Activated naive CD8-positive, alpha-beta T cell (primary cell): ENCODE data around the gene FBXW9.
"Not testable (repeated sequence)": the region's sequence is repeated elsewhere in the genome, so short reads cannot be mapped to it uniquely, and the experiment has no call there.

Experiments used
- H3K27ac Mint-ChIP-seq: one replicate; pipeline ENCODE4 v1.8.0; 2021; ENCODE audit warnings: mixed read lengths
- H3K27me3 Mint-ChIP-seq: one replicate; pipeline ENCODE4 v1.8.0; 2021; ENCODE audit warnings: mixed read lengths
- H3K36me3 Mint-ChIP-seq: one replicate; pipeline ENCODE4 v1.8.0; 2021; ENCODE audit warnings: mixed read lengths
- H3K4me1 Mint-ChIP-seq: one replicate; pipeline ENCODE4 v1.8.0; 2021; ENCODE audit warnings: low read depth, mixed read lengths
- H3K4me3 Mint-ChIP-seq: one replicate; pipeline ENCODE4 v1.8.0; 2021; ENCODE audit warnings: mild to moderate bottlenecking, mixed read lengths
- H3K9me3 Mint-ChIP-seq: one replicate; pipeline ENCODE4 v1.8.0; 2021; ENCODE audit warnings: low read depth, mixed read lengths

The FBXW9 gene

DNA sequence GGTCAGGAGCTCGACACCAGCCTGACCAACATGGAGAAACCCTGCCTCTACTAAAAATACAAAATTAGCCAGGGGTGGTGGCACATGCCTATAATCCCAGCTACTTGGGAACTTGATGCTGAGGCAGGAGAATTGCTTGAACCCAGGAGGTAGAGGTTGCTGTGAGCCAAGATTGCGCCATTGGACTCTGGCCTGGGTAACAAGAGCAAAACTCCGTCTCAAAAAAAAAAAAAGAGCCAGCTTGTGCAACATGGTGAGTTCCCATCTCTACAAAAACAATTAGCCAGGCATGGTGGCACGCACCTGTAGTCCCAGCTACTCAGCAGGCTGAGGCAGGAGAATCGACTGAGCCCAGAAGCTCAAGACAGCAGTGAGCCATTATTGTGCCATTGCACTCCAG is 18.4 kb downstream of the FBXW9 start:
- not testable (repeated sequence) for H3K4me3 Mint-ChIP-seq, H3K27me3 Mint-ChIP-seq, H3K27ac Mint-ChIP-seq, H3K36me3 Mint-ChIP-seq, H3K9me3 Mint-ChIP-seq
- H3K4me1 Mint-ChIP-seq: peaks cover 28% of the 10 kb centered on the region

GRCh38 chr19:12676928-12677327 is 19.5 kb downstream of the FBXW9 start:
- Mint-ChIP-seq H3K27ac (peak overlapping the region; percentile 41), H3K4me3 (no peak overlapping the region), H3K4me1 (peaks cover 30% of the 10 kb centered on the region), H3K27me3 (no peaks in the 10 kb centered on the region), H3K36me3 (peaks cover 7% of the 10 kb centered on the region), H3K9me3 (no peaks in the 10 kb centered on the region)

DNA sequence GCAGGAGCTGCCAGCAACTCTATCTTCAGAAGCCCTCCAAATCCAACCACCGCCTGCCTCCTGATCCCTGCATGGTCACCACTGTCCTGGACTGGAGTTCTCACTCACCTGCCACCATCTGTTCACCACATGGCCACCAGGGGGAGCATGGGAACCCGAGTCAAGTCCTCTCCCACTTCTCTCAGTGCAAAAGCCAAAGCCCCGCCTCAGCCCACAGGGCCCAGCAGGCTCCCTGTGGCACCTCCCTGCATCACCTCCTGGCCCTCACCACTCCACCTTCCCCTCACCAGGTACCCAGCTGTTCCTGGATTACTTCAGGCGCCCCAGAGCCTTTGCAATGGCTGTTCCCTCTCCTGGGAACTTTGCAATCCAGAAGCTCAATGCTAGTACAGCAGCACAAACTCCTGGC is 20.0 kb downstream of the FBXW9 start:
- no peaks in the 10 kb centered on the region for H3K9me3 Mint-ChIP-seq
- no peak overlapping the region for H3K4me3 Mint-ChIP-seq
- peak overlapping the region; percentile 23 for H3K27ac Mint-ChIP-seq

GRCh38 chr19:12675940-12676339 is 20.5 kb downstream of the FBXW9 start:
- Mint-ChIP-seq H3K4me1 (peaks cover 28% of the 10 kb centered on the region), H3K9me3 (no peaks in the 10 kb centered on the region), H3K36me3 (peaks cover 5% of the 10 kb centered on the region), H3K4me3 (no peak overlapping the region), H3K27ac (no peak overlapping the region), H3K27me3 (no peaks in the 10 kb centered on the region)

More for the DNA sequence above, 20.0 kb downstream of the FBXW9 start:
- H3K4me1 Mint-ChIP-seq: peaks cover 32% of the 10 kb centered on the region
- peaks cover 8% of the 10 kb centered on the region for H3K36me3 Mint-ChIP-seq
- H3K27me3 Mint-ChIP-seq: no peaks in the 10 kb centered on the region

DNA sequence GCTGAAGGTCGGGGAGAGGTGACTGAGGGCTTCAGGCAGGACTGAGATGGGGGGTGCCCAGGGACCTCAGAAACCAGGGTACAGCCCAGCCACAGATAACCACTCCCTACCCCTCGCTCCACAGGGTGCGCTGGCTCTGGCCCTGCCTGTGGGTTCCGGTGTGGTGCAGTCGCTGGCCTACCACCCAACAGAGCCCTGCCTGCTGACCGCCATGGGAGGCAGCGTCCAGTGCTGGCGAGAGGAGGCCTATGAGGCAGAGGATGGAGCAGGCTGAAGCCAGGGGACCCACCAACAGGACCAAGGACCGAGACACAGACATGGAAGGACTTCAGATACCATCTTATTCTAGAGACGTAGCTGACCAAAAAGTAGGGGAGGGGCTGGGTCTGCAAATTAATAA is 21.0 kb downstream of the FBXW9 start:
- H3K36me3 Mint-ChIP-seq: peaks cover 4% of the 10 kb centered on the region
- H3K4me1 Mint-ChIP-seq: peaks cover 28% of the 10 kb centered on the region
- no peaks in the 10 kb centered on the region for H3K9me3 Mint-ChIP-seq
- no peak overlapping the region for H3K27ac Mint-ChIP-seq
- H3K4me3 Mint-ChIP-seq: no peak overlapping the region
- H3K27me3 Mint-ChIP-seq: no peaks in the 10 kb centered on the region

- H3K36me3 Mint-ChIP-seq: peaks cover 4% of the 10 kb centered on the region
- no peak overlapping the region for H3K4me3 Mint-ChIP-seq
- H3K27ac Mint-ChIP-seq: no peak overlapping the region
Observed at GRCh38 chr19:12672744-12673143, 23.7 kb downstream of the FBXW9 start.

GRCh38 chr19:12670159-12670928 is 26.1 kb downstream of the FBXW9 start:
- H3K4me3 Mint-ChIP-seq: peak overlapping the region; percentile 97
- H3K9me3 Mint-ChIP-seq: no peaks in the 10 kb centered on the region
- H3K27ac Mint-ChIP-seq: peak overlapping the region; percentile 100
- H3K4me1 Mint-ChIP-seq: peaks cover 40% of the 10 kb centered on the region
- H3K27me3 Mint-ChIP-seq: no peaks in the 10 kb centered on the region
- H3K36me3 Mint-ChIP-seq: peaks cover 2% of the 10 kb centered on the region

More at GRCh38 chr19:12672744-12673143, 23.7 kb downstream of the FBXW9 start:
- Mint-ChIP-seq H3K27me3 (no peaks in the 10 kb centered on the region), H3K9me3 (no peaks in the 10 kb centered on the region), H3K4me1 (peaks cover 36% of the 10 kb centered on the region)

DNA sequence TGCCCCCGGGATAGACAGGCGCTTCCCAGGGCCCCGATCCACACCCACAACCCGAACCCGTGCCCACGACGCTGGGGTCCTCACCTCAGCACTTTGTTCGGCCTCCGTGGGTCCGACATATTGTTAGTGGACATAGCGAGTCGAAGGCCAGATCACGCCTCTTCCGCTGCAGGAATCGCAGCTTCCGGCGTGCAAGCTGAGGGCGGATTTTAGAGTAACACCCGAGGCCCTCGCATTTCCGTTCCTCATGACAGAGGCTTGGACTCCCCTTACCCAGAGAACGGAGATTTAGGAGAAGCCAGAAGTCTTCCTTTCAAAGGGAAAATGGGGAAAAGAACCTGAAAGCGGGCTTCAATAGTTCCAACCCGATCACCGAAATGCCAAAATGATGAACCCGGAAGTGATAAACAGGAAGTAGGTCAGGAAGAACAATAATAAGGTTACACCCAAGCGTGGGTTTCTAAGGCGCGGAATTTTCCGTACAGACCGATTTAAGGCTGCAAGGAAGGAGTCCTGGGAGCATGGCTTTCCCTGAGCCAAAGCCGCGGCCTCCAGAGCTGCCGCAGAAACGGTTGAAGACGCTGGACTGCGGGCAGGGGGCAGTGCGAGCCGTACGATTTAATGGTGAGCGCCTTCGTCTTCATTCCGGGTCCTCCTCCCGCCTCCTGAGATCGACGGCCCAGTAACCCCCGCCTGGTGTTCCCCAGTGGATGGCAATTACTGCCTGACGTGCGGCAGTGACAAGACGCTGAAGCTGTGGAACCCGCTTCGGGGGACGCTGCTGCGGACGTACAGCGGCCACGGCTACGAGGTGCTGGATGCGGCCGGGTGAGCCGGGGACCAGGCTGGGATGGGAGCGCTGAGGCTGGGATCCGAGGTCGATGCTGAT is 26.9 kb downstream of the FBXW9 start:
- Mint-ChIP-seq H3K9me3 (no peaks in the 10 kb centered on the region), H3K4me1 (peaks cover 48% of the 10 kb centered on the region), H3K4me3 (peak overlapping the region; percentile 97), H3K27ac (peak overlapping the region; percentile 100), H3K27me3 (no peaks in the 10 kb centered on the region), H3K36me3 (peaks cover 2% of the 10 kb centered on the region)

DNA sequence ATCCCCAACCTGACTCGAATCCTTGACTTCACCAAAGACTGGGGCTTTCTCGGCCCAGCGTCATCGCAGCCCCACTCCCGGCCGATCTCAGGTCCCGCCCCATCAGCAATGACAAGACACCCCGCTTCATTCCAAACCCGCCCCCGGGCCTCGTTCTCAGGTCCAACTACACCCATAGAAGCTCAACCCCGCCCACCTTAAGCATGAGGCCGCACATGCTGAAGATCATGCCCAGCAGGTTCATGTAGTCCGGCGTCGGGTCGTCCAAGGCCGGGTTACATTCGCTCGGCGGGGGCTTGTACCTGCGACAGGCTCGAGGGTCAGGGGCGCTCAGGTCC is 27.5 kb downstream of the FBXW9 start:
- H3K27me3 Mint-ChIP-seq: no peaks in the 10 kb centered on the region
- peaks cover 48% of the 10 kb centered on the region for H3K4me1 Mint-ChIP-seq
- H3K9me3 Mint-ChIP-seq: no peaks in the 10 kb centered on the region
- H3K36me3 Mint-ChIP-seq: peaks cover 2% of the 10 kb centered on the region
- H3K27ac Mint-ChIP-seq: peak overlapping the region; percentile 100
- peak overlapping the region; percentile 97 for H3K4me3 Mint-ChIP-seq

DNA sequence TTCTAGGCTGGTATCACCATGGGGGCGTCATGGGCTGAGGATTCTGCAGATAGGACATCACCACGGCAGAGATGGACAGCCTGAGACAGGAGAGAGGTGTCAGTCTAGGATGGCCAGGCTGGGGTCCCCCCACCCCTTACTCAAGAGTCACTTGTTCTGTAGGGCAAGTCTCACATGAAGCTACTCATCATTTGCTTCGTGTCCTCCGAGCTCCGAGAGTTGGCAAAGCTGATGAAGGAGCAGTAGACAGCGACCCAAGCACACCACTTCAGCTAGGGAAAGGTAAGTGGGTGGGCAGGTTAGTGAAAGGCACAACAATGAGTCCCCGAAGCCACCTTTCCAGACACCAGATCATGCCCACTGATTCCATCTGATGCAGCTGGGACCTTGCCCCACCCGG is 28.1 kb downstream of the FBXW9 start:
- Mint-ChIP-seq H3K36me3 (peaks cover 2% of the 10 kb centered on the region), H3K27me3 (no peaks in the 10 kb centered on the region), H3K4me1 (peaks cover 48% of the 10 kb centered on the region), H3K27ac (peak overlapping the region; percentile 100), H3K4me3 (peak overlapping the region; percentile 97), H3K9me3 (no peaks in the 10 kb centered on the region)

- peak overlapping the region; percentile 97 for H3K4me3 Mint-ChIP-seq
- H3K27ac Mint-ChIP-seq: no peak overlapping the region
- H3K27me3 Mint-ChIP-seq: no peaks in the 10 kb centered on the region
- peaks cover 48% of the 10 kb centered on the region for H3K4me1 Mint-ChIP-seq
- no peaks in the 10 kb centered on the region for H3K9me3 Mint-ChIP-seq
- H3K36me3 Mint-ChIP-seq: peaks cover 2% of the 10 kb centered on the region
Observed at GRCh38 chr19:12667731-12668302, 28.6 kb downstream of the FBXW9 start.

GRCh38 chr19:12666265-12667048 is 30.0 kb downstream of the FBXW9 start, which contains the start of the genes MAN2B1 and WDR83:
MAN2B1 (minus strand) TSS chr19:12666742; CDS start chr19:12666701, 41 bp downstream.
WDR83 (plus strand) TSS chr19:12666807; CDS start chr19:12669791, 2,984 bp downstream.
- Mint-ChIP-seq H3K4me1 (peaks cover 45% of the 10 kb centered on the region), H3K27ac (peak within 1 kb of the TSS; percentile 89), H3K36me3 (no peaks in the 10 kb centered on the region), H3K4me3 (peak within 1 kb of the TSS; percentile 97), H3K9me3 (no peaks in the 10 kb centered on the region), H3K27me3 (no peaks in the 10 kb centered on the region)

GRCh38 chr19:12665671-12666264 is 30.7 kb downstream of the FBXW9 start:
- peak overlapping the region; percentile 97 for H3K4me3 Mint-ChIP-seq
- H3K27me3 Mint-ChIP-seq: no peaks in the 10 kb centered on the region
- no peaks in the 10 kb centered on the region for H3K36me3 Mint-ChIP-seq
- H3K9me3 Mint-ChIP-seq: no peaks in the 10 kb centered on the region
- peak overlapping the region; percentile 89 for H3K27ac Mint-ChIP-seq
- H3K4me1 Mint-ChIP-seq: peaks cover 43% of the 10 kb centered on the region

GRCh38 chr19:12665281-12665573 is 31.2 kb downstream of the FBXW9 start:
- Mint-ChIP-seq H3K4me3 (peak overlapping the region; percentile 97), H3K27ac (peak overlapping the region; percentile 89), H3K36me3 (no peaks in the 10 kb centered on the region), H3K4me1 (peaks cover 41% of the 10 kb centered on the region), H3K27me3 (no peaks in the 10 kb centered on the region), H3K9me3 (no peaks in the 10 kb centered on the region)
